Ovary (tissue), 3 donors: ENCODE measurements around the gene CUL9.

ENCODE experiments used
- POLR2A ChIP-seq: fragments of 450-650 bp; IDR thresholded peaks from one replicate; pipeline ENCODE4 v1.6.1; 2017; ENCODE audit warnings: antibody characterized with exemption, mild to moderate bottlenecking, moderate library complexity
- TF ChIP-seq, protein P1 (sequence below), 3 donors: fragments of 450-650 bp in 2 of 3; fragments of 200-600 bp in 1 of 3; IDR thresholded peaks; one replicate each; pipeline versions ENCODE4 v1.5.1 to v1.8.0; 2016 to 2022; ENCODE audit warnings: antibody characterized with exemption in 3 of 3, mild to moderate bottlenecking in 1 of 3
- donor health status: DM: no; HTN: no; CAD: no.

DNA sequence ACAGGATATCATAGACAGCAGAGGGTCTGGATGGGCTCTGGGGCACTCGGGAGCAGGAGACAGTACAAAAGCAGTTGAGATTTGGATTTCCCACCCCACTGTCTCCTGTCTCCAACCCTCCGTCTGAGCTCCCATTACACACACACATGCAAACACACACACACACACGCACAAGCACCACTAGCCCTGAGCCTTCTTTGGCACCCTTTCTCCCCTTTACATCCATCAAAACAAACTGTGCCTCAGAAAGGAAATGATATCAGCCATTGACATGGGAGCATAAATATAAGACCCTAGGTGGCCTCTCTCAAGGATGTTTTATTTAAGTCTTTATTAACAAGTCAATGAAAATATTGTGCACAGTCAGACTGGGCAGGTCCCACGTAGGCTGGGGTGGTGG is 78.8 kb downstream of the CUL9 start:
- no peak for TF ChIP-seq POLR2A
- TF ChIP-seq, protein P1, sequence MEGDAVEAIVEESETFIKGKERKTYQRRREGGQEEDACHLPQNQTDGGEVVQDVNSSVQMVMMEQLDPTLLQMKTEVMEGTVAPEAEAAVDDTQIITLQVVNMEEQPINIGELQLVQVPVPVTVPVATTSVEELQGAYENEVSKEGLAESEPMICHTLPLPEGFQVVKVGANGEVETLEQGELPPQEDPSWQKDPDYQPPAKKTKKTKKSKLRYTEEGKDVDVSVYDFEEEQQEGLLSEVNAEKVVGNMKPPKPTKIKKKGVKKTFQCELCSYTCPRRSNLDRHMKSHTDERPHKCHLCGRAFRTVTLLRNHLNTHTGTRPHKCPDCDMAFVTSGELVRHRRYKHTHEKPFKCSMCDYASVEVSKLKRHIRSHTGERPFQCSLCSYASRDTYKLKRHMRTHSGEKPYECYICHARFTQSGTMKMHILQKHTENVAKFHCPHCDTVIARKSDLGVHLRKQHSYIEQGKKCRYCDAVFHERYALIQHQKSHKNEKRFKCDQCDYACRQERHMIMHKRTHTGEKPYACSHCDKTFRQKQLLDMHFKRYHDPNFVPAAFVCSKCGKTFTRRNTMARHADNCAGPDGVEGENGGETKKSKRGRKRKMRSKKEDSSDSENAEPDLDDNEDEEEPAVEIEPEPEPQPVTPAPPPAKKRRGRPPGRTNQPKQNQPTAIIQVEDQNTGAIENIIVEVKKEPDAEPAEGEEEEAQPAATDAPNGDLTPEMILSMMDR (IDR thresholded peaks at IDR 0.05): no peak
